HG03571 (cell line): ENCODE results near the gene ZHX3.

Source experiments
- ATAC-seq: cut with Tn5 transposase; IDR thresholded peaks from one replicate; pipeline ENCODE4 v1.9.1; 2021; ENCODE audit not compliant: unreplicated experiment

ZHX3 gene

DNA sequence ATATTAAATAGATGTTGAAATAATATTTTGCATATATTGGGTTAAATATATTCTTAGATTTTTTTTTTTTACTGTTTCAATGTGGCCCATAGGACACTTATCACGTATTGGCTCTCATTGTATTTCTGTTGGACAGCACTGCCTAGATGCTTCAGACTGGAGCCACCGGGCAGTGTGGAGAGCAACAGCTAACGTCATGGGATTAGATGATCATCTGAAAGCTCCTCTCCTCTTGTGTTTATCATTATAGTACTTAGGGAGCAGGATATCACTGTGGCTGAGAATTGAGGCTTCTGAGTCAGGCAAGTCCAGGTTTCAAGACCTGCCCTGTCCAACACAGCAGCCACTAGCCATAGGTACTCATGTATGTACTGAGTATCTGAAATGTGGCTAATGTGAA, 87.4 kb downstream of the ZHX3 start:
- no peak for ATAC-seq

DNA sequence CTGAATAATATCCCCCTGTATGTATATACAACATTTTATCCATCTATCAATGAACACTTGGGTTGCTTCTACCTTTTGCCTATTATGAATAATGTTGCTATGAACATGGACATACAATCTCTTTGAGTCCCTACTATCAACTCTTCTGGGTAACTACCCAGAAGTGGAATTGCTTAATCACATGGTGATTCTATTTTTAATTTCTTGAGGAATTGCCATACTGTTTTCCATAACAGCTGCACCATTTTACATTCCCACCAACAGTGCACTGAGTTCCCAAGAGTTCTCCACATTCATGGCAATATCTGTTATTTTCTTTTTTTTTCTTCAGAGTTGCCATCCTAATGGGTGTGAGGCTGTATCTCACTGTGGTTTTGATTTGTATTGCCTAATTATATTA, 88.3 kb downstream of the ZHX3 start:
- no peak for ATAC-seq

DNA sequence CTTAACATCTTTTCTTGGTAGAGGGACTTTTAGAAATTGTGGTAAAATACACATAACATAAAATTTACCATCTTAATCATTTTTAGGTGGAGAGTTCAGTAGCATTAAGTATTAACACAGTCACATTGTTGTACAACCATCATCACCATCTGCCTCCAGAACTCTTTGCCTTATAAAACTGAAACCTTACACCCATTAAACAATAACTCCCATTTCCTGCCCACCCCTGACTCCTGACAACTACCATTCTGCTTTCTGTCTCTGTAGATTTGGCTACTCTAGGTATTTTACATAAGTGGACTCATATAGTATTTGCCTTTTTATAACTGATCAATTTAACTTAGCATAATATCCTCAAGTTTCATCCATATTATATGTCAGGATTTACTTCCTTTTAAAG, 88.7 kb downstream of the ZHX3 start:
- peak; percentile 75 for ATAC-seq

DNA sequence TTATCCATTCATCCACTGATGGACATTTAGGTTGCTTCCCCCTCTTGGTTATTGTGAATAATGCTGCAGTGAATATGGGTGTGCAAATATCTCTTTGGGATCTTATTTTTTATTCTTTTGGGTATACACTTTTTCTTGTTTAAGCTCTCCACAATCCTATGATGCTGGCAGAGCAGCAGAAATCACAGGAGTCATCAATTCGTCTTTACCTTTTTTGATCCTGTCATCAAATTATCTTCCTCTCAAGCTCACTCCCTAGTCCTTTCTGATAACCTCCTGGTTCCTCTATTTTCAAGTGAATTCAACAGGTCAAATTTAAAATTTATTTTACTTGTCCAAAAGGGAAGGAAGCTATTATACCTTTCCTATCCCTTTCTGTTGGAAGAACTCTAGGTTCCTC, 91.1 kb downstream of the ZHX3 start:
- no peak for ATAC-seq

DNA sequence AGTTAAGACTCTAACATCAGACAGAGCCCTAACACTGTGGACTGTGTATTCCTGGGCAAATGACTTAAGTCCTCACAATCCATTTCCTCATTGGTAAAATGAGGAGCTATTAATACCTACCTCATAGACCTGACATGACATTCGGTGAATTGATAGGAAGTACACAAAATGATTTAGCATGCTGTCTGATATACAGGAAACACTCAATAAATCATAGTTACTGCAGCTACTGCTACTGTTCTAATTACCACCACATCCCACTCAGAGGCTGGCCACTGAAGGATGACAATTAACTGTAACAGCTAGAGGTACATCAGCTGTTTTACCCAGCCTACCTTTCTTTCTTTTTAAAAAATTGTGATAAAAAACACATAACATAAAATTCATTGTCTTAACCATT, 92.4 kb downstream of the ZHX3 start:
- no peak for ATAC-seq

DNA sequence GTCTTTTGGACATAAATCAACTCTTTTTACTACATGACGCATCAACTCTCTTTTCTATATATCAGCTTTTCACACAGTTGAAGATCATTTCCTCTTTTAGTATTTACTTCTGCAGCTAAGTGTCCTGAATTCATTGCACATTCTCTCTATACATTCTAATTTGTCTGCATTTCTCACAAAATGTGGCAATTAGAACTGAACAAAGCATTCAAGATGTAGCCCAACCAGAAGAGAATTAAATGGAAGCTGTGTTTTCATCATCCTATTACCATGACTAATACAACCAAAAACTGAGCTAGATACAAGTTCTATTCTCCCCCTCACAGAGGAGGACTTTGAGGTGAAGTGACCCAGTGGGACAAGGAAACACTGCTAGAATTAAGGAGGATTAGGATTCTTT, 93.2 kb downstream of the ZHX3 start:
- no peak for ATAC-seq

DNA sequence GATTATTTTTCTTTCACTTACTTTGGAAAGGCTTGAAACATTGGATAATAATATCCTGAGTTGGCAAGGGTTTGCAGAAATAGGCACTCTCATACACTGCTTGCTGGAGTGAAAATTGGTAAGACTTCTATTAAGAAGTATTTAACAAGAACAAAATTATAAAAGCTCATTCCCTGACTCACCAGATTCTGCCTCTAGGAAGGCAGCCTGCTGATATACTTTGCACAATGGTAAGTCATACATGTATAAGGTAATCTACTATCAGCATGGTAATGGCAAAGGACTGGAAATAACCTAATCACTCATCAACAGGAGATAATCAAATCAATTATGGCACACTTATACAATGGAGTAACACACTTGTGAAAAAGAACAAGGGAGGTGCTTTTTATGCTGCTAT, 94.4 kb downstream of the ZHX3 start:
- no peak for ATAC-seq

DNA sequence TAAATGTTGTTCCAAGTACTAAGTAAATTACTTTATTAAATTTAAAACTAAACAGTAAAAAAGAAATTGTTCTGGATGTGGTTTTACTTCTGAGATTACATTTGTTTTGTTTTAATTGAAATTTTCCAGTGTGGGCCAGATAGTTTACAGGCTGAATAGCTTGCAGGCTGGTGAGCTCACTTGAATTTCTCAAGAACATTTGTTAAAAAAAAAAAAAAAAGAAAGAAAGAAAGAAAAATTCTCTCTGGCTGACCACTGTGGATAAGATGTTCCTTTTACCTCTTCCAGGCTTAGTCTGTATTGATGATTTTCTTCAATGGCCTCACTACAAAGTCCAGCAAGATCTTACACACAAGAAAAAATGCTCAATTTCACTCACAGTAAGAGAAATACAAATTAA, 94.8 kb downstream of the ZHX3 start:
- no peak for ATAC-seq

DNA sequence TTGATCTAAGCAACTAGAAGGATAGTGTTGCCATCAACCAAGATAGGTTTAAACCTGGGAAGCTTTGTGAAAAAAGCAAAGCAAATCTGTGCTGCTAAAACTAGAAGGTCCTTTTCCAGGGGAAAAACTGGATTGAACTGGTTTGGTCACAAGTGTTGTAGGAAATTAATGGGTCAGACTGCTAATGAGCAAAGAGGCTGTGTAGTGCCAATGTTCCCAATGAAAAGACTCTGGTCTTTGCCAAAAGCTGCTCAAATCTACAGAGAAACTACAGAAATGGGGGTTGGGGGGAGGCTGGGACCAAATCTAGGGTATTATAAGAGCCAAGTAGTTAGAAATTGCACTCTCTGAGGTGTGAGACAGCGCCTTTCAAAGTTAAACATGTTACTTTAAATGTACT, 95.2 kb downstream of the ZHX3 start:
- ATAC-seq: no peak

DNA sequence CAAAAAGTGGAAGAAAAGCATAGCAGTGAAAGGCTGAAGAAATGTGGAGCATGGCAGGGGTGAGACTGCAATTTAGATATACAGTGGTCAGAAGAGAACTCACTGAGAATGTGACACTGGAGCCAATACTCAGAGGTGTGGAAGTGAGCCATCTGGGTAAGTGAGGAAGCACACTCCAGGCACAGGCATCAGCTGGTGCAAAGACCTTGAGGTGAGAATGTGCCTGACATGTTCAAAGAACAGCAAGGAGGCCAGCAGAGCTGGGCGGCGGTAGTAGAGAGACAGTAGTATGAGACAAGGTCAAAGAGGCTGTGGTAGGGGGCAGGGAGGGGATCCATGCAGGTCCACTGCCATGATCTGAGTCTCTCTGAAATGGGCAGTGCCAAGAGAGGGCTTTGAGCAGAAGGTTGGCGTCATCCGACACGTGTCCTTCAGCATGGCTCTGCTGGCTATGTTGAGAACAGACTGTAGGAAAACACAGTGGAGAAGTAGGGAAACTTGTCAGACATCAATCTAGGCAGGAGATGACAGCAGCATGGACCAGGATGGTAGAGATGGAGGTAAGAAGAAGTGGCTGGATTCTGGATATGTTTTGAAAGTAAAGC, 95.8 kb downstream of the ZHX3 start:
- ATAC-seq: no peak

DNA sequence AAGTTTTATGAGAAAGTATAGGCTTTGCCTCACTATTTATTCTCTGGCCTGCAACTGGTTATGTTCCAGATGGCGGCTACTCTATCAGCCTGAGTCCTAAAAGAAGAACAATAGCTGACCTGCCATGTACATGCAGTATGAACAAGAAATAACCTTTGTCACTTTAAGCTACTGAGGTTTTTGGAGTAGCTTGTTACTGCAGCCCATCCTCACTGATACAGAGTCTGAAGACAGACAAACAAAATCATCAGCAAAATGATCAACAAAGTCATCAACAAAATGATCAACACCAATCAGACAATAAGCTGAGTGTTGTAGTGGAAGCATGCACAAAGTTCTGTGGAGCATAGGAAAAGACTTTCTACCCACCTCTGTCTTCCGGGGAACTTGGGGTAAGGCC, 97.7 kb downstream of the ZHX3 start:
- ATAC-seq: no peak

DNA sequence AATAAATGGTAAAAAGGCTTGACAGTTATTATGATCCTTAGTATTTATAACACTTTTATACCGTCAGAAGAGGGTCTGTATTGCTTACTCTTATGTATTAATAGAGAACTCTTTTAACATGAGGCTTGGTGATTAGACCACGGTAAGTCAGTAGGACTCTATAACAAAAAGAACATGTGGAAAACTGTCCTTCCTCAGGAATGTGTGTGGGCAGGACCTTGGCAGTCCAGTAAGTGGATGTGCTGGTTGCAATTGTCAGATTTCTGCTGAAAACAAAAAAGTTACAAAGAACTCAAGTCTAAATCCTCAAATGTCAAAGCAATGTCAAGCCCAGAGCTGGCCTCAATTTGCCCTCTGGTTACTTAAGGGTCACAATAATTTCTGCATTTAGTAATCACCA, 99.1 kb downstream of the ZHX3 start:
- ATAC-seq: no peak

DNA sequence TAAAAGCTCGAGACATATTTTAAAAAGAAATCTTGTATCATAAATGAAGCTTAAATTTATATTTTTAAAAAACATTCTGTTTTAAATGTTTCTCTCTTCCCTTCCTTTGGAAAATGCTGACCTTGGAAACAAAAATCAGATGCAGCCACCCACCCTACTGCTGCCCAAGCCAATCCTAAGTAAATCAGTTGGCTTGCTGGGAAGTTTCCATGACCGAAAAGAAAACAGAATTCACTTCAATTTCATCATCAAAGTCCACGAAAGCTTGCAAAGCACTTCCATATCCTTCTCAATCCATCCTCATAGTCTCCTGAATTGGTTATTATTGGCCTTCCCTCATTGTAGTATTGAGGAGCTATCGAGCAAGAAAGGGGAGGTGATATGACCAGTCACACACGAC, 100.1 kb downstream of the ZHX3 start:
- no peak for ATAC-seq

DNA sequence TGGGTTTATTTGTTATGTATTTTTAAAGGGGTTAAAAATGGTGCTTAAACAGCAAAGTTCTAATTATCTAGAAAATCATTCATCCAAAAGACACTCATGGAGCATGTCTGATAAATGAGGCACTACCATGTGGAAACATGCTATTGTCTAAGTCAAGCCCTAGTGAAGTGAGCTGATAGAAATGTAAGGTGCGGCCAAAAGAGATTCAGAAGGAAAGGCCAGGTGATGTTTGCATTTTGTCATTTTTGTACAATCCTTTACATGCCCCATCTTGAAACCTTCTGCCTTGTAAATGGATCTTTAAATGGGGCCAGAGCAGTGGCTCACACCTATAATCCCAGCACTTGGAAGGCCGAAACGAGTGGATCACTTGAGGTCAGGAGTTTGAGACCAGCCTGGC, 102.9 kb downstream of the ZHX3 start:
- no peak for ATAC-seq

DNA sequence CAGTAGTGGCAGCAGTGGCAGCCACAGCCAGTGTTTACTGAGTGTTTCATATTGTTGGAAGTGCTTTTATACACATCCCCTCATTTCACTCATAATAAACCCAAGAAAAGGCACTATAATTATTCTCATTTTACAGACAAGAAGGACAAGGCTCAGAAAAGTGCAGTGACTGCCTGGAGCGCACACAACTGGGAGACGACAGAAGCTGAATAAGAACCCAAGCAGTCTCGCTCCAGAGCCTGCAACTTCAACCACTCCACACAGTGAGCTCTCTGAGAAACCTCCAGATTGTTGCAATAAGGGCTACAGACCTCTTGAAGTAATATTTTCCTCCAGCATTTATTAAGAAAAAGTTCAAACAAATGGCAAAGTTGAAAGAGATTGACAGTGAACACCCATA, 103.3 kb downstream of the ZHX3 start:
- ATAC-seq: no peak

DNA sequence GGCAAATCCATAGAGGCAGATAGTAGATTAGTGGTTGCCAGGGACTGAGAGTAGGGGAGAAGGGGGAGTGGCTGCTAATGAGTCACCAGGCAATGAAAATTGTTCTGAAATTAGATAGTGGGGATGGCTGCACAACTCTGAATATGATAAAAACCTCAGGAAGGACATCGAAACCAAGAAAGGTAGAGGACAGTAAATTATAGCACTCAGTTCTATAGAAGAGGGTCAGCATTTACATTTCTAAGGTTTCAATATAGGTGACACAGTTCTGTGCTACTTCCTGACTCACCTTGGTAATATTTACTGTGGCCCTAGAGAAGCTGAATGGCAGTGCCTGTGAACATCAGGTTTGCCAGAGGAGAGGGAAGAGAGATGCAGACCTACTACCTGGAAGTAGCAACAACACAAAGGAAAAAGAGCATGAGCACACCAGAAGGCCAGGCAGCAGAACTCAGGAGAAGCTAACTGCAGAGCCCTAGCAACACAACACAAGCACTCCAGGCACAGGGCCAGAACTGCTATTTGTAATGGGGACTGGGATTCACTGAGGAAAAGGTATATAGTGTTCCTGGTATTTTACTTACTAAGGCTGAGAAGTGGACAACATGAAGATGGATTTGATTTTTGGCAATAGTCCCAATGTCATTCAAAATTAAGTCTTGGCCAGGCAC, 104.2 kb downstream of the ZHX3 start:
- ATAC-seq: no peak

DNA sequence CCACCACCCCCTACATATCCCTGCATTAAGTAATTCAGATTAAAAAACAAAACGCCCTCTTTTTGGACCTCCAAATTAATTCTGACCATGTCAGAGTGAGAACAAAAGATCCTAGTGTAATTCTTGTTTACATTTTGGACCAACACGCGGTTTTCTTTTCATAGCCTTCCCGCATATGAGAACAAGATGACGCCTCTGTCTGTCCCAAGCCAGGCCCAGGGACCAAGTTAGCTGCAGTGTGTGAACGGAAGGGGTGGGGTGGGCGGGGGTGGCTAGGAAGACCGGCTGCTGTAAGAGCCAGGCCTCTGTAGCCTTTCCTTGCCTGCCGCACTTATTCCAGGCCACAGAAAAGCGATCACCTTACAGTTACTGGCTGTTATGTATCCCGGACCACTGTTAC, 112.2 kb downstream of the ZHX3 start:
- ATAC-seq: no peak

DNA sequence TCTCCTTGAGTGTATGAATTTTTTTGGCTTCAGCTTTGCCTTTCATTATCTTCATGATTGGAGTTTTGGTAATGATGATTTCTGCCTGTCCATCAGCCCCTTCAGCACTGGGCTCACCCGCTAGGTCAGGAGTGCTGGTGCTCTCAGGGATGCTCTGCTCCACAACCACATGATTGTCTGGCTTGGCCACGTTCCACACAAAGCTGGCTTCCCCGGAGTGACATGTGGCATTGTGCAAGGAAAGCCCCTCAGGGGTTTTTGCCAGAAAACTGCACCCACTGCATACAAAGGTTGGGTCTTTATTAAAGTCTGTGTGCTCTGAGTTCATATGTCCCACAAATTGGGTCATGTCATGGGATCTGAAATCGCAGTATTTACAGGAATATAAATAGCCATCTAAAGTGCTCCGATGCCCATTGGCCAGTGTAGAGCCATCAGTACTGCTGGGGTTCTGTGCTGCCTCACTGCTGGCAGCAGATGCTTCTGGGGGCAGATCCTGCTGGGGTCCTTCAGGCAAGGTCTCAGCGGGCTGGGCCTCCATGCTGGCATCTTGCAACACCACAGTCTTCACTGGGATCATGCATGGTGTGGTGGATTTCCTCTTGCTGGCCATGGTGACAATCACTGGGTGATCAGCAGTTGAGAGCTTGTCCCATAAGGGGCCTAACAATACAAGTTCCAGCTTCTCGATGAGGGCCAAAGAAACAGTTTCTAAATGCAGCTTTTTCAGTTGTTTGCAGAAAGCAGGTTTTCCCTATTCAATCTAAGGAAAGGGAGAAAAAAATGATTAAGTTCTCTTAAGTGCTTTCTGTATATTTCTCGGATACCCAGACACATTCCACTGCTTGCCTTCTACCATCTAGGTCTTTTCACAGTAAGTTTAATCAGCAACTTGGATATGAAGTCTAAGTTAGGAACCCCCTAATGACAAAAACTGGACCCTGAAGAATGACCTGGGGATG, 112.9 kb downstream of the ZHX3 start:
- no peak for ATAC-seq

DNA sequence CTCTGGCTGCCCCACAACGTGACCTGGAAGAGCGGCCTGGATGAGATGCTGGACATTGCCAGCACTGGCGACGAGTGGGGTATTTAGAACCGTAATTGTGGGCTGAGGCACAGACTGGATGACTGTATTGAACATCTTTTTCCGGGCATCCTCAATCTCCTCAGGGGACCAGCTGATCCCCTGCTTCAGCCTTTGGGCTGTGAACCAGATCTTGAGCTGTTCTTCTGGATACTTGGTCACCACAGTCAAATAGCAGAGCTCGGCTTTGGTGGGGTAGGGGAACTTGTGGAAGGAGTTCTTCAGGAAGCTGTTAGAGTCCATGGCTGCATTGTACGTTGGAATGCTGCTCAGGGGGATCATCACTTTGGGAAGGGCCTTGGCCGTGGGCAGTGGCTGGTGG, 113.9 kb downstream of the ZHX3 start:
- no peak for ATAC-seq

DNA sequence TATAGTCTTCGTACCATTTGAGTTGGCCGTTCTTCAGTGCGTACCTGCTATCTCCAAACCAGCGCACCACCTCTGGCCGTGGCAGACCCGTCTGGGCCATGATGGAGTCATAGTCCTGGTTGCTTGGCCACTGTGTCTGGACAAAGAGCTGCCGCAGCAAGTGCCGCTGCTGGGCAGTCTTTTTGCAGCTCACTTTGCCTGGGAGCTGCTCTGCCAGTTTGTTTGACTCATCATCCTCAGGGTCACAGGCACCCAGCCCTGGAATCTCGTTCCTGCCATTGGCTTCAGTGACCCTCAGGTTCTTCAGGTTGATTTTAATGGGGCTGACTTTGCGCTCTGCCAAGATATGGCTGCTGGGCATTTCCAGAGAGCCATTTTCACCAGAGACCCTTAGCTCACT, 115.1 kb downstream of the ZHX3 start:
- no peak for ATAC-seq

DNA sequence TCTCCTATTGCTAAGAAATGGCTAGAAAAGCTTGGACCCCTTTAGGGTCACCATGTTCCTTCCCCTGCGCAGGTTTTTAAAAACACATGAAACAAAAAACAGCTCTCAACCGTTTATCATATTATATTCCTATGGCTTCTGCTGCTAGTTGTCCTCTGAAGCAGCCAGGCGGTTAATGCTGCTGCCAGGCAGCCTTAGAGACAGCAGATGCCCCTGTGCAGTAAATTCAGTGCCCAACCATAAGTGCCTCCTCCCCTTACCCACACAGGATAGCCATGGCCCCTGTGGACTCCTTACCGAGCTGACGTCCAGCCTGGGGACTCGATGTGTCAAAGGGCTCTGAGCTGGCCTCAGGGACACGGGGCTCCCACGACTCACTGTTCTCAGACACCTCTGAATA, 115.8 kb downstream of the ZHX3 start:
- ATAC-seq: no peak
